Uterus (tissue), 2 donors: ENCODE measurements around the gene LPP.

ENCODE experiments used
- CTCF ChIP-seq, 4 experiments: fragments of 200-600 bp in 2 of 4; fragments of 450-650 bp in 2 of 4; sonication (generic) in 2 of 4; IDR thresholded peaks; one replicate each; pipeline ENCODE4 v1.5.1; 2016 to 2019; ENCODE audit warnings: antibody characterized with exemption in 4 of 4, mild to moderate bottlenecking in 2 of 4, moderate library complexity in 1 of 4
- POLR2A ChIP-seq, 2 donors: fragments of 450-650 bp; IDR thresholded peaks; one replicate each; pipeline ENCODE4 v1.6.1; 2016; ENCODE audit warnings: antibody characterized with exemption in 2 of 2, mild to moderate bottlenecking in 1 of 2, moderate library complexity in 1 of 2

- no peak for TF ChIP-seq POLR2A (IDR thresholded peaks at IDR 0.05)
- no peak for TF ChIP-seq CTCF (IDR thresholded peaks at IDR 0.05)
Observed at GRCh38 chr3:188571531-188572095, 417.7 kb downstream of the LPP start.
